ENCODE results near the gene NAXE.
"Not testable (repeated sequence)": the region's sequence is repeated elsewhere in the genome, so short reads cannot be mapped to it uniquely, and the experiment has no call there.

The NAXE gene

GRCh38 chr1:156571261-156571852 is 20.2 kb upstream of the NAXE start:
- DNase-seq = no peak

GRCh38 chr1:156571919-156572662 is 19.5 kb upstream of the NAXE start, which contains the start of gene IQGAP3:
IQGAP3 (minus strand) TSS chr1:156572565; CDS start chr1:156572529, 36 bp downstream.
- peak; percentile 75 for DNase-seq

GRCh38 chr1:156572663-156573018 is 18.9 kb upstream of the NAXE start:
- no peak for DNase-seq

- DNase-seq = no peak
Measured at GRCh38 chr1:156574039-156574633, 17.4 kb upstream of the NAXE start.

DNA sequence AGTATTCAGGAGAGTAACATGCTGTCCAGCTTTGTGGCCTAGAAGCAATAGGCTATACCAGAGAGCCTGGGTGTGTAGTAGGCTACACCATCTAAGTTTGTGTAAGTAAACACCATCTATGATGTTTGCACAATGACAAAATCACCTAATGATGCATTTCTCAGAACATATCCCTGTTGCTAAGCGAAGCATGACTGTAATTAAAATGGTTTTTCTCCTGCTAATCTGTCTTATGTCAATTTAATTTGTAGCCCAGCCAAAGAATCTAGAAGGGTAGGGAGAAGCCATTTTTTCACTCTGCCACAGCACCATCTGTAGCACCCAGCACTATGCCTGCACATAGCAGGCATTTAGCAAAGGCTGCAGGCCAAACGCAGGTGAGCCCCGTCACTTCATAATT is 14.0 kb upstream of the NAXE start:
- DNase-seq = no peak

DNA sequence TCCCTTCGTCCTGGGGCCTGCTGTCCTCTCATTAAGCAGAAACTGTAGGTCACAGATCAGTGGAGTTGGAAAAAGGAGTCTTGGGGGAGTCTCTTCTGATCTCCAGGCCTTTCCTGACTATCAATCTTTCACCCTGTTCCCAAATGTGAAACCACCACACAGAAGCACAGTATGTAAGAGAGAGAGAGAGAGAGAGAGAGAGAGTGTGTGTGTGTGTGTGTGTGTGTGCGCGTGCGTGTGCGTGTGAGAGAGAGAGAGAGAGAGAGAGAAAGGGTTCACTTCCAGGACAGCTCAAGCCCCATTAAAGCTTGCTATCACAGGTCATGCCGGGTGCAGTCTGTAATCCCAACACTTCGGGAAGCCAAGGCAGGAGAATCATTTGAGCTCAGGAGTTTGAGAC is 13.5 kb upstream of the NAXE start:
- no peak for DNase-seq

DNA sequence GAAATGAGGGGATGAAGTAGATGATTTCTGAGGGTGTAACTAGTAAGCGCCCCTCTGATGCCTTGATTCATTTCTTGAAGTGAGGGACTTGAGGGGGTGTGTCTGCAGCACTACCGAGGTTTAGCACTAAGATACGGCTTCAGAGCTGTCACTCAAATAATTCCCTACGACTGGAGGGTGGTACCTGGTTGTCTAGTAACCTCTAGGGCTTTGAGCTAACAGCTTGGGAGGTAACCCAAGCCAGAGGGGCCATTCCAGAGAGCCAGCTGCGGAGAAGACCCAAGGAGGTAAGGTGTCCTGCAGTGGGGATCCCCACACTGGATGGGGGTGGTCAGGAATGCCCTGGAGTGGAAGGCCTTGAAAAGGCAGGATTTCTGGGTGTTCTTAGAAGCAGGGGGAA is 12.1 kb upstream of the NAXE start, which contains the start of gene TTC24:
TTC24 (plus strand) TSS at position 252 of the 400 bp plus-strand sequence. CDS start 1,642 bp downstream, outside the sequence.
- DNase-seq = no peak

DNA sequence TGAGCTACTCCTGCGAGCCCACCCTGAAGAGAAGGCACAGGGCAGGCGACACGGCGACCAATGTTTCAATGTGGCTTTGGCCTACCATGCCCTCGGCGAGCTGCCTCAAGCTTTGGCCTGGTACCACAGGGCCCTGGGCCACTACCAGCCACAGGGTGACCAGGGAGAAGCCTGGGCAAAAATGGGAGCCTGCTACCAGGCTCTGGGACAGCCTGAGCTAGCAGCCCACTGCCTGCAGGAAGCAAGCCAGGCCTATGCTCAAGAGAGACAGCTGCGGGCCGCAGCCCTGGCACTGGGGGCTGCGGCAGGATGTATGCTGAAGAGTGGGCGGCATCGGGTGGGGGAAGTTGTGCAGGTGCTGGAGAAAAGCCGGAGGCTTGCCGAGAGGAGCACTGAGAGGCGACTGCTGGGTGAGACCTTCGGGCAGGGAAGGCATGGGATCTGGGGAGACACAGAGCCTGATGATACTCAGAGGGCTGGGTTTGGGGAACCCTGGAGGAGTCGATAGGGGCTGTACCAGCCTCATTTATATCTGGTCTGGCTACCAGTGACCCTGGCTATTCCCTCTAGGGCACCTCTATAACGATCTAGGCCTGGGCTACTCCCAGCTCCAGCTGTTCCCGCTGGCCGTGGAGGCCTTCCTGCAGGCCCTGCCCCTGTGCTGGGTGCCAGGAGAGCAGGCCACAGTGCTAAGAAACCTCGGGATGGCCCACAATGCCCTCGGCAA is 9.8 kb upstream of the NAXE start:
- DNase-seq = no peak

- DNase-seq = no peak
Measured at GRCh38 chr1:156582388-156583017, 9.1 kb upstream of the NAXE start.

- peak; percentile 73 for DNase-seq
Measured at GRCh38 chr1:156583821-156584622, 7.6 kb upstream of the NAXE start.

DNA sequence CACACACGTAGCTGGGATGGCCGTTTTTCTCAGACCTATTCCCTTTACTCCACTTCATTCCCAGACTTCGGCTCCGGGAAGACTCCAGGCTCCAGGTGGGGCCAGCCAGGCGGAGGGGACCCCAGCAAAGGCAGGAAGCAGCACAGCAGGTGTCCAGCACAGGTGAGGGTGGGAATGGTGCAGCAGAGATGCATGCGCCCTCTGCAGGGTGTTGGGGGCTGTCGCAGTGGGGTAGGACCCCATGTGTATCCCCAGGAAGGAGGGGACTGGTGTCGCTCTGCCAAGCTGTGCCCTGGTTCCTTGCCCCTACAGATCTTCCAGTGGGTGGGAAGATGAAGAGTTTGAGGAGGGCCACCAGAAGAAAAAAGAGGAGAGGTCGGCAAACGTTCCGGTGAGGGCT is 6.8 kb upstream of the NAXE start:
- no peak for DNase-seq

- no peak for DNase-seq
Measured at GRCh38 chr1:156586323-156586722, 5.3 kb upstream of the NAXE start.

DNA sequence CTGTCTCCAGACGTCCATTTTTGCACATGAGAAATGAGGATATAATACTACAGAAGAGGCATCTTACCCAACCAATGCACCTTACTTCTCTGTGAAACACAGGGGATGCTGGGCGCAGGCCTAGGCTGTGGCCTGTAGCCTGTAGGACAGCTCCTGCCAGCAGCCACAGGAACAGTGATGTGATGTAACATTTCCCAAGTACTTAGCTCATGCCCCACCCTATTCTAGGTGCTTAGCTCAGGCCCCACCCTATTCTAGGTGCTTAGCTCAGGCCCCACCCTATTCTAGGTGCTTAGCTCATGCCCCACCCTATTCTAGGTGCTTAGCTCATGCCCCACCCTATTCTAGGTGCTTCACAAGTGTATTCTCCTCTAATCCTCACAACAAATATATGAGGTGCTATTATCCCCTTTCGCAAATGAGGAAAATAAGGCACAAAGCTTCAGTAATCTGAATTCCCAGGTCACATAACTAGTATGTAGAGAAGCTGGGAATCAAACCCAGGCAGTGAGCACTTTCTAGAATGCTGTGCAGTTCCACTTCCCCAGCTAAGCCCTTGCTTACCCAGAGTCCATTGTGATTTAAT is 4.6 kb upstream of the NAXE start:
- DNase-seq = no peak

DNA sequence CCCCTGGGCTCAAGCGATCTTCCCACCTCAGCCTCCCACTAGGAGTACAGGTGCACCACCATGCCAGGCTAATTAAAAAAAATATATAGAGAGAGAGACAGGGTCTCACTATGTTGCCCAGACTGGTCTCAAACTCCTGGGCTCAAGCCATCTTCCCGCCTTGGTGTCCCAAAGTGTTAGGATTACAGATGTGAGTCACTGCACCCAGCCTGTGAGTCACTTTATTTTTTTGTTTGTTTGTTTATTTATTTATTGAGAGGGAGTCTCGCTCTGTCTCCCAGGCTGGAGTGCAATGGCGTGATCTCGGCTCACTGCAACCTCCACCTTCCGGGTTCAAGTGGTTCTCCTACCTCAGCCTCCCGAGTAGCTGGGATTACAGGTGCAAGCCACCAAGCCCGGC is 3.6 kb upstream of the NAXE start:
- not testable (repeated sequence) for DNase-seq

DNA sequence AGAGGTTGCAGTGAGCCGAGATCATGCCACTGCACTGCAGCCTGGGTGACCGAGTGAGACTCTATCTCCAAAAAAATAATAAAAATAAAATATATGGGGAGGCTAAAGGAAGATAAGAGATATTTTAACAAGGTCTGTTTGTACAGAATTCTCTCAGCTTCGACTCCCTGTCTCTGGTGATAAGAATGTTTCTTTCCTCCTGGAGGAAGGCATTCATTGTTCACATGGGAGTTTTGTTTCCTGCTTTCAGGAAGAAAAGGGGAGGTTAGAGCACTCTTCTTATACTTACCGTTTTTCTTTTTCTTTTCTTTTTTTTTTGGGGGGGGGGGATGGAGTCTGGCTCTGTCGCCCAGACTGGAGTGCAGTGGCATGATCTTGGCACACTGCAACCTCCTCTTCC is 2.0 kb upstream of the NAXE start:
- no peak for DNase-seq

DNA sequence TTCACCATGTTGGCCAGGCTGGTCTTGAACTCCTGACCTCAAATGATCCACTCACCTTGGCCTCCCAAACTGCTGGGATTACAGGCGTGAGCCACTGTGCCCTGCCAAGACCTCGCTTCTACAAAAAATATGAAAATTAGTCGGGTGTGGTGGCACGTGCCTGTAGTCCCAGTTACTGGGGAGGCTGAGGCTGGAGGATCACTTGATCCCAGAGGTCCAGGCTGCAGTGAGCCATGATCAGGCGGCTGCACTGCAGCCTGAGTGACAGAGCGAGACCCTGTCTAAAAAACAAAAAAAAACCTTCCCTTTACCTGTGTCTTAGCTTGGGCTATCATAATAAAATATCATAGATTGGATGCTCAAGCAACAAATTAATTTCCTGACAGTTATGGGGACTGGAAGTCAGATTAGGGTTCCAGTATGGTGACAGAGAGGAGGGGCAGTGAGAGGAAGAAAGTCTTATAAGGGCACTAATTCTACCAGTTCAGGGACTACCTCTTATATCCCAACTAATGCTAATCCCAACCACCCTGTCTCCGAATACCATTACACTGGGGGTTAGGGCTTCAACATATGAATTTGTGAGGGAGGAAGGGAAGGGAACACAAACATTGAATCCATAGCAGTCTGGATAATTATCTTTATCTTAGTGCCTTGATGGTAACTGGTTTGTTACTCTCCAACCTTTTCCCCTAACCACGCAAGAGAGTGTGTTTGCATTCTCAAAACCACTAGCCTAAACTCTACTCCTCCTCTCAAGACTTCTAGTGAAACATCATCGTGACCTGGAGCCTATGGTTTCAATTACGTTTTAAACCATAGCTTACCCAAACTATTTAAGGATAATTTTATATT is 1.0 kb upstream of the NAXE start:
- DNase-seq = no peak

GRCh38 chr1:156591181-156591431 is 470 bp upstream of the NAXE start:
- no peak for DNase-seq

DNA sequence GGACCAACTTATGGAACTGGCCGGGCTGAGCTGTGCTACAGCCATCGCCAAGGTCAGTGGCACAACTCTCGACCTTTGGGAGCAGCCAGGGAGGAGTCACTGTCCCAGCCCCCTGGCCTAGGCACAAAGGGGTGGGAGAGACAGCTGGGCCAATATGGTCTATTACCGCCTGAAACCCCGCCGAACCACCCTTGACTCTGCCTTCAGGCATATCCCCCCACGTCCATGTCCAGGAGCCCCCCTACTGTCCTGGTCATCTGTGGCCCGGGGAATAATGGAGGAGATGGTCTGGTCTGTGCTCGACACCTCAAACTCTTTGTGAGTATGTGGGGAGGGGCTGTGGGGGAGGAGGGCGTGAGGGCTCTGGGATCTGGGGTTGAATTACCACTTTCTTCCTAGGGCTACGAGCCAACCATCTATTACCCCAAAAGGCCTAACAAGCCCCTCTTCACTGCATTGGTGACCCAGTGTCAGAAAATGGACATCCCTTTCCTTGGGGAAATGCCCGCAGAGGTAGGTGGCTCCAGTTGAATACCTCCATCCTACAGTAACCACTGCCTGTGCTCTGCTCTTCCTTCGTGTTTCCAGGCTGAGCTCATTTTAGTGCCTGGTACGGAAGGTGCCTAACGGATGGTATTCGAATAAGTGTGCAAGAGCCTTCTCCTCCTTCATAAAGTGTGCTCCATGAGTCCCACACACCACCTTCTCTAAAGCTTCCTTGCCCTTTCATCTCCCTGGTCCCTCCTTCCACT is 758 bp downstream of the NAXE start:
- DNase-seq = no peak

- DNase-seq = no peak
Measured at GRCh38 chr1:156592910-156593660, 1.5 kb downstream of the NAXE start.

DNA sequence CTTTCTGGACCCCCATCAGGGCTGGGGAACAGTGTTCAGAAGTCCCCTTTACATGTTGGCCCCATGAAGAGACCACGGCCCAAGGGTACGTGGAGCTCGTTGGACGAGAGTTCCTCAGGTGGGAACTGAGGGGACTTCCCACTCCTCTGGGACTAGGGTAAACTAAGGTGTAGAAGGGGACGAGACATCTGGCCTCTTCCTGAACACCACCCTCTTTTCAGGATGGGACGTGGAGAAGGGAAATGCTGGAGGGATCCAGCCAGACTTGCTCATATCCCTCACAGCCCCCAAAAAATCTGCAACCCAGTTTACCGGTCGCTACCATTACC is 2.0 kb downstream of the NAXE start:
- no peak for DNase-seq

All from activated naive CD4-positive, alpha-beta T cell treated with Interleukin-2 at 50 U/mL for 16 hours (primary cell).